Thyroid gland (tissue), 4 donors: ENCODE measurements around the gene ZNF385C. TPM values are rescaled to one million over a fixed set of nuclear protein-coding genes. Genes with fewer than 3 reads are reported as not detected.

Source experiments
- DNase-seq, 2 donors: peaks; one replicate each; pipeline ENCODE4 v3.0.0-alpha.2; 2019
- H3K27ac ChIP-seq, 3 donors: fragments of 200-600 bp; sonication (generic); 1 replicate in 2 of 3; 2 replicates in 1 of 3; pipeline ENCODE4 v1.5.1; 2016 to 2019; ENCODE audit warnings: mild to moderate bottlenecking in 1 of 3, moderate library complexity in 1 of 3
- H3K27me3 ChIP-seq: fragments of 200-600 bp; sonication (generic); one replicate; pipeline ENCODE4 v1.5.1; 2019
- H3K36me3 ChIP-seq, 2 donors: fragments of 200-600 bp; sonication (generic); one replicate each; pipeline ENCODE4 v1.5.1; 2016 to 2019
- H3K4me1 ChIP-seq, 2 donors: fragments of 200-600 bp; sonication (generic); one replicate each; pipeline ENCODE4 v1.5.1; 2017 to 2019
- H3K4me3 ChIP-seq, 3 donors: fragments of 200-600 bp; sonication (generic); replicated peaks in 1 of 3; 1 replicate in 2 of 3; 2 replicates in 1 of 3; pipeline ENCODE4 v1.5.1; 2016; ENCODE audit warnings: mild to moderate bottlenecking in 1 of 3
- H3K9me3 ChIP-seq: fragments of 200-600 bp; sonication (generic); one replicate; pipeline ENCODE4 v1.5.1; 2017
- POLR2A ChIP-seq, 2 donors: fragments of 450-650 bp; IDR thresholded peaks; one replicate each; pipeline ENCODE4 v1.6.1; 2017; ENCODE audit warnings: antibody characterized with exemption in 2 of 2, mild to moderate bottlenecking in 2 of 2, moderate library complexity in 1 of 2
- WGBS, 2 donors: methylation state at CpG; one replicate each; pipeline ENCODE4 v1.1.5; 2017; 5-methylcytosine and 5-hydroxymethylcytosine counted together
- intact Hi-C: fragments of 100-400 bp; cut with DNase I; formaldehyde crosslinking; loops from one replicate; pipeline ENCODE4 v1.15.1; 2023
- total RNA-seq, 4 donors: library from RNA; depleted of rRNA; stranded (reverse); fragments of >200 nt; gene quantifications; one replicate each; pipeline ENCODE4 v1.2.3, GENCODE V29; 2016
- TF ChIP-seq, protein P1 (sequence below), 6 experiments: fragments of 200-600 bp in 3 of 6; fragments of 450-650 bp in 3 of 6; sonication (generic) in 3 of 6; IDR thresholded peaks; one replicate each; pipeline ENCODE4 v1.5.1; 2016 to 2019; ENCODE audit warnings: antibody characterized with exemption in 6 of 6, mild to moderate bottlenecking in 2 of 6, inconsistent platforms in 1 of 6, moderate library complexity in 1 of 6

ZNF385C gene
- total RNA-seq, 4 donors from 2014 or later = 0.22 to 0.54 TPM; not detected in 2

DNA sequence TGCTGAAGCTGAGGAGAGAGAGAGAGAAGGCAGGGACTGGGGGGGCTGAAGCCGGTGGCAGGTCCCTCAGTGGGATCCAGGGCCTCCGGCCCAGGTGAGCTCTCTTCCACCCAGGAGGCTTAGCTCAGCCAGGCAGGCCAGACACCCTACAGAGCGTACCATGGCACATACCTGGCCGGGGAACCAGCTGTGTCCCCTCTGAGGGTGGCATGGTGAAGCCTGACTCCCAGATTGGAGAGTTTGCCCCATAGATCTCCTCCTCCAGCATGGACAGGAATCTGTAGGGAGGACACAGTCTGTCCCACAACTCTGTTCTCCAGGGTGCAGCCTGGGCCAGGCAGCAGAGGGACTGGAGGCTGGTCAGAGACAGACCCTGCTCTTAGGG is 19.8 kb upstream of the ZNF385C start:
- no peaks in the 10 kb centered on the region for H3K27me3 ChIP-seq
- H3K9me3 ChIP-seq = no peaks in the 10 kb centered on the region
- H3K27ac ChIP-seq = no peak overlapping the region
- H3K36me3 ChIP-seq = no peaks in the 10 kb centered on the region
- intact Hi-C loops = loop anchor here (5.0 kb wide), 3 partner anchors 51 to 156 kb away; partner anchors contain the start of gene NKIRAS2
- H3K4me3 ChIP-seq = no peak overlapping the region
- H3K4me1 ChIP-seq = peaks cover 12 to 21% of the 10 kb centered on the region in 2 donors
- 88 to 96% methylated on average over 3 to 4 of the region's 4 CpGs for WGBS, 2 donors
- DNase-seq = no peak
- TF ChIP-seq, protein P1, sequence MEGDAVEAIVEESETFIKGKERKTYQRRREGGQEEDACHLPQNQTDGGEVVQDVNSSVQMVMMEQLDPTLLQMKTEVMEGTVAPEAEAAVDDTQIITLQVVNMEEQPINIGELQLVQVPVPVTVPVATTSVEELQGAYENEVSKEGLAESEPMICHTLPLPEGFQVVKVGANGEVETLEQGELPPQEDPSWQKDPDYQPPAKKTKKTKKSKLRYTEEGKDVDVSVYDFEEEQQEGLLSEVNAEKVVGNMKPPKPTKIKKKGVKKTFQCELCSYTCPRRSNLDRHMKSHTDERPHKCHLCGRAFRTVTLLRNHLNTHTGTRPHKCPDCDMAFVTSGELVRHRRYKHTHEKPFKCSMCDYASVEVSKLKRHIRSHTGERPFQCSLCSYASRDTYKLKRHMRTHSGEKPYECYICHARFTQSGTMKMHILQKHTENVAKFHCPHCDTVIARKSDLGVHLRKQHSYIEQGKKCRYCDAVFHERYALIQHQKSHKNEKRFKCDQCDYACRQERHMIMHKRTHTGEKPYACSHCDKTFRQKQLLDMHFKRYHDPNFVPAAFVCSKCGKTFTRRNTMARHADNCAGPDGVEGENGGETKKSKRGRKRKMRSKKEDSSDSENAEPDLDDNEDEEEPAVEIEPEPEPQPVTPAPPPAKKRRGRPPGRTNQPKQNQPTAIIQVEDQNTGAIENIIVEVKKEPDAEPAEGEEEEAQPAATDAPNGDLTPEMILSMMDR (IDR thresholded peaks at IDR 0.05) = no peak
- no peak for TF ChIP-seq POLR2A (IDR thresholded peaks at IDR 0.05)

DNA sequence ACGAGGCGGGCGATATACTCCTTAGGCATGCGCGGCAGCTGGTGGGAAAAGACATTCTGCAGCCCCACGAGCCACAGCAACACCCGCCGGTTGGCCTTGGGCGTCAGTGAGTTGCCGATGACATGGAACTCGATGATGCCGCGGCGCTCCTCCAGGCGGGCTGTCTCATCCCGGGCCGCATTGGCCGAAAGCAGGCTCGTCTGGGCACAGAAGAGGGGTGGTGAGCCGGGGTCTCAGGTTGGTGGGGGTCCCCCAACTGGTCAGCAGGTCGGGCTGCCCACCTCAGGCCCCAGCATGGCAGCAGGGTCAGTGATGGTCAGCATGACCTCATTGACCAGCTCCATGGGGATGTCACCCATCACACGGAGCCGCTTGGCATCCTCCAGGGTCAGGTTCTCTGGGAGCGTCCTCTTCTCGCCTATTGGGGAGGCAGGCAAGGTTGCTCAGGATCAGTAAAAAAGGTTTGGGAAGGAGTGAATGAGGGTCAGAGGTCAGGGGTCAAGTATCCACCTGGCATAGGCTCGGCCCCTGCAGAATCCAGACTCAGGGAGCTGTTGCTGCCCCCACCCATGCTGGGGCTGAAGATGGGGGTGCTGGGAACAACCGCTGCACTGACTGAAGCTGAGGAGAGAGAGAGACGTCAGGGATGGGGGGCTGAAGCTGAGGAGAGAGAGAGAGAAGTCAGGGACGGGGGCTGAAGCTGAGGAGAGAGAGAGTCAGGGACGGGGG is 19.3 kb upstream of the ZNF385C start:
- Histone ChIP-seq H3K27ac (no peak overlapping the region), H3K4me1 (peaks cover 17 to 26% of the 10 kb centered on the region in 2 donors), H3K27me3 (no peaks in the 10 kb centered on the region), H3K36me3 (no peaks in the 10 kb centered on the region), H3K4me3 (no peak overlapping the region), H3K9me3 (no peaks in the 10 kb centered on the region)
- TF ChIP-seq, protein P1 (IDR thresholded peaks at IDR 0.05) = no peak
- no peak for TF ChIP-seq POLR2A (IDR thresholded peaks at IDR 0.05)
- WGBS, 2 donors = 89 to 90% methylated on average over 30 of the region's 30 CpGs
- DNase-seq = no peak
- intact Hi-C loops = loop anchor here (5.0 kb wide), 3 partner anchors 50 to 155 kb away; partner anchors contain the start of gene NKIRAS2

DNA sequence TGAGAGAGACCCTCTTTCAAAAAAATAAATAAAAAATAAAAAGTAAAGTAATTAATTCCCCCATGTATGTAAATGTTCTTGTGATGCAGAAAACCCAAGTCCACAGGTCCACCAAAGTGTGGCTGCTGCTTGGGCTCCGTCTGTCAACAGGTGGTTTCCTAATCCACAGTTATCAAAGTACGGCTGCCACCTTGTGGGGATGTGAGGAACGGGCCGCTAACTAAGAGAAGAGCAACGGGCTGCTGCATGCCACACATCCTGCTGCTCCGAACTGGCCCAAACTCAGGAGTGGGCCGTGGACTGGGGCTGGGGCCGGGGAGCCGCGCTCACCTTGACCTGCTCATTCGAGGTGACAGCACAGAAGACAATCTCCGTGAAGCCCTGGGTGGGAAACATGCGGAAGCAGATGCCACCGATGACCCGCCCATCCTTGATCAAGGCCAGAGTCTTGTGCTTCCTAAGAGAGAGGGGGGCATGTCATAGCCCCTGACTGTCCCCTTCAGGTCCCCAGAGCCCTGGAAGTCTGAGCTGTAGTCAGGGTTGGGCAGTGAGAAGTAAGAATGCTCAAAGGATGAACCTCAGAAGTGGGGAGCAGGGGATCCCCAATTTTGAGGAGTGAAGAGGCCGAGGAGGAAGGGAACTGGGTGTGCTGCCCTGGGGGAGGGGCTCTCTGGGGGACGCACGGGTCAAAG is 18.6 kb upstream of the ZNF385C start:
- no peaks in the 10 kb centered on the region for H3K9me3 ChIP-seq
- intact Hi-C loops = loop anchor here (5.0 kb wide), 3 partner anchors 50 to 155 kb away; partner anchors contain the start of gene NKIRAS2
- H3K4me1 ChIP-seq = peaks cover 17 to 27% of the 10 kb centered on the region in 2 donors
- no peaks in the 10 kb centered on the region for H3K36me3 ChIP-seq
- no peak overlapping the region for H3K27ac ChIP-seq
- H3K4me3 ChIP-seq = no peak overlapping the region
- TF ChIP-seq POLR2A (IDR thresholded peaks at IDR 0.05) = no peak
- TF ChIP-seq, protein P1 (IDR thresholded peaks at IDR 0.05) = peak; percentile 59 to 89 (median 78)
- WGBS, 2 donors = 30 to 37% methylated on average over 12 to 16 of the region's 18 CpGs
- DNase-seq = peak; percentile 86 to 89
- no peaks in the 10 kb centered on the region for H3K27me3 ChIP-seq

DNA sequence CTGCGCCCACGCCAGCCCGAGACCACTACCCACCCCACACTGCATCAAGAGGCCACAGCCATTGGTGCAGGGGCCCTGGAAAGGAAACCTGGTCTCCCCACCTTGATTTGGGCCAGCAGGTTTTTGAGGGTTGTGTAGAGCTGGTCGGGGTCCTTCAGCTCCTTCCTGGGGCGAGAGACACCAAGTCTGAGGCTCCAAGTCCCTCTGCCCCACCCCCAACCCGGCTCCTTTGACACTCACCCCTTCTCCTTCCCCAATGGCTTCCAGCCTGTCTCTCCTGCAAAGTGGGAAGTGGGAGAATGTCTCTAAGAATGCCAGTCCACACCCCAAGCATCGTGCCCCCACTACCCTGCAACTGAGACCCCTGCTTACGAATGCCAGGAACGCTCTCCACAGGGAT is 15.8 kb upstream of the ZNF385C start:
- intact Hi-C loops = no loop called here
- H3K4me3 ChIP-seq = no peak overlapping the region
- no peak for DNase-seq
- TF ChIP-seq, protein P1 (IDR thresholded peaks at IDR 0.05) = no peak
- no peak for TF ChIP-seq POLR2A (IDR thresholded peaks at IDR 0.05)
- H3K27me3 ChIP-seq = no peaks in the 10 kb centered on the region
- WGBS, 2 donors = 85 to 96% methylated on average over 4 to 9 of the region's 9 CpGs
- peaks cover 13 to 21% of the 10 kb centered on the region in 2 donors for H3K4me1 ChIP-seq
- no peak overlapping the region for H3K27ac ChIP-seq
- H3K36me3 ChIP-seq = no peaks in the 10 kb centered on the region
- H3K9me3 ChIP-seq = no peaks in the 10 kb centered on the region
